PC-3 (cell line): Measurements from ENCODE around the gene RABL3. TPM values are rescaled to one million over a fixed set of nuclear protein-coding genes. Genes with fewer than 3 reads are reported as not detected.
"Not testable (repeated sequence)": the region's sequence is repeated elsewhere in the genome, so short reads cannot be mapped to it uniquely, and the experiment has no call there.

Experiments used
- ATAC-seq: fragments of 200-7000 bp; cut with Tn5 transposase; 2 replicates; pipeline ENCODE4 v1.9.1; 2020; ENCODE audit warnings: mild to moderate bottlenecking, moderate library complexity
- BruUV-seq: library from RNA; stranded (reverse); fragments of 400-500 nt; replicated peaks from 2 replicates; lab custom pipeline; 2021; lab: Mats Ljungman, UMichigan
- CTCF ChIA-PET: fragments of 300-600 bp; sonication (Branson Sonifier 250); formaldehyde crosslinking; loops from one replicate; lab custom pipeline; 2022; ENCODE audit warnings: antibody characterized with exemption; lab: Charles Lee
- POLR2A ChIA-PET: fragments of 300-600 bp; sonication (Branson Sonifier 250); formaldehyde crosslinking; loops from one replicate; lab custom pipeline; 2022; ENCODE audit warnings: antibody characterized with exemption; ENCODE audit not compliant: unreplicated experiment; lab: Charles Lee
- DNase-seq: peaks from one replicate; pipeline ENCODE4 v3.0.0-alpha.2; 2015
- H2AFZ ChIP-seq: fragments of 300-600 bp; sonication (generic); 2 replicates; pipeline ENCODE4 v1.6.0; 2016; ENCODE audit warnings: antibody characterized with exemption, low read length
- H3F3A ChIP-seq: fragments of 300-600 bp; sonication (generic); one replicate; pipeline ENCODE4 v1.6.0; 2017; ENCODE audit warnings: antibody characterized with exemption, low read length, control low read depth, mild to moderate bottlenecking; ENCODE audit not compliant: unreplicated experiment
- H3K27ac ChIP-seq: fragments of 300-600 bp; sonication (generic); 2 replicates; pipeline ENCODE4 v1.5.1; 2016; ENCODE audit warnings: mild to moderate bottlenecking, low read length
- H3K27me3 ChIP-seq: fragments of 300-600 bp; sonication (generic); 2 replicates; pipeline ENCODE4 v1.6.1; 2016; ENCODE audit warnings: low read length, mixed read lengths
- H3K36me3 ChIP-seq: fragments of 300-600 bp; sonication (generic); 2 replicates; pipeline ENCODE4 v1.6.1; 2016; ENCODE audit warnings: low read depth, mixed run types, low read length, mixed read lengths
- H3K4me1 ChIP-seq: fragments of 300-600 bp; sonication (generic); 2 replicates; pipeline ENCODE4 v1.5.1; 2016; ENCODE audit warnings: low read length; ENCODE audit not compliant: insufficient read depth
- H3K4me2 ChIP-seq: fragments of 300-600 bp; sonication (generic); 2 replicates; pipeline ENCODE4 v1.6.0; 2016; ENCODE audit warnings: low read length
- H3K4me3 ChIP-seq: fragments of 300-600 bp; sonication (generic); 2 replicates; pipeline ENCODE4 v1.5.1; 2016; ENCODE audit warnings: mild to moderate bottlenecking, low read length, mixed read lengths
- H3K79me2 ChIP-seq: fragments of 300-600 bp; sonication (generic); 2 replicates; pipeline ENCODE4 v1.6.1; 2017; ENCODE audit warnings: low read length, mixed read lengths
- H3K9ac ChIP-seq: fragments of 300-600 bp; sonication (generic); 2 replicates; pipeline ENCODE4 v1.6.0; 2016; ENCODE audit warnings: mild to moderate bottlenecking, low read length
- H3K9me2 ChIP-seq: fragments of 300-600 bp; sonication (generic); replicated peaks from 2 replicates; pipeline ENCODE4 v1.6.1; 2016; ENCODE audit warnings: mixed run types, low read length, mixed read lengths
- H3K9me3 ChIP-seq: fragments of 300-600 bp; sonication (generic); 2 replicates; pipeline ENCODE4 v1.6.1; 2016; ENCODE audit warnings: low read length, mixed read lengths
- H4K20me1 ChIP-seq: fragments of 300-600 bp; sonication (generic); 2 replicates; pipeline ENCODE4 v1.6.1; 2016; ENCODE audit warnings: low read length, mixed read lengths
- CTCF ChIP-seq: fragments of 300-600 bp; sonication (generic); conservative IDR thresholded peaks from 2 replicates; pipeline ENCODE4 v1.5.1; 2017; ENCODE audit warnings: antibody characterized with exemption, low read depth, mild to moderate bottlenecking, low read length
- EZH2 ChIP-seq: fragments of 300-600 bp; sonication (generic); IDR thresholded peaks from one replicate; pipeline ENCODE4 v1.6.1; 2017; ENCODE audit warnings: antibody characterized with exemption, mild to moderate bottlenecking, low read length; ENCODE audit not compliant: unreplicated experiment
- EZH2phosphoT487 ChIP-seq: fragments of 300-600 bp; sonication (generic); IDR thresholded peaks from 2 replicates; pipeline ENCODE4 v1.6.1; 2018; ENCODE audit warnings: mild to moderate bottlenecking, antibody characterized with exemption, low read length, borderline replicate concordance
- intact Hi-C: fragments of 100-400 bp; cut with micrococcal nuclease; formaldehyde crosslinking; loops from 2 replicates; pipeline ENCODE4 v1.9.0; 2023
- total RNA-seq: library from RNA; depleted of rRNA; stranded (reverse); fragments of >200 nt; gene quantifications from 2 replicates; pipeline ENCODE4 v1.2.3, GENCODE V29; 2014

Gene RABL3
- total RNA-seq, 1 experiment from 2014 or later = 24.3 TPM

GRCh38 chr3:120678984-120679383 lies 63.3 kb downstream of the RABL3 start:
- Histone ChIP-seq H3K4me1 (peaks cover 26% of the 10 kb centered on the region), H2AFZ (peak overlapping the region; percentile 69), H3K9me3 (no peaks in the 10 kb centered on the region), H3K79me2 (no peaks in the 10 kb centered on the region), H4K20me1 (no peaks in the 10 kb centered on the region), H3K27ac (peak overlapping the region; percentile 28), H3K4me2 (peak overlapping the region; percentile 50), H3K27me3 (no peaks in the 10 kb centered on the region), H3F3A (no peaks in the 10 kb centered on the region), H3K9ac (0 out of 2 replicates have a peak overlapping the region, but pooled peaks have one; percentile 2), H3K4me3 (no peak overlapping the region), H3K36me3 (no peaks in the 10 kb centered on the region), H3K9me2 (no peaks in the 10 kb centered on the region)
- POLR2A ChIA-PET = interaction anchor here (0.5 to 0.6 kb wide), 2 partner anchors 54 to 83 kb away, joined by 3 to 4 read pairs; partner anchors contain the start of gene NDUFB4
- DNase-seq (no peak), ATAC-seq (no peak)
- intact Hi-C loops = no loop called here
- TF ChIP-seq CTCF = no peak
- TF ChIP-seq EZH2 = no peak
- no peak for TF ChIP-seq EZH2phosphoT487
- BruUV-seq = no TSS peak
- CTCF ChIA-PET = no interaction called here

GRCh38 chr3:120678331-120678947 lies 63.9 kb downstream of the RABL3 start:
- H3K9me2 ChIP-seq = no peaks in the 10 kb centered on the region
- BruUV-seq = no TSS peak
- H3K9ac ChIP-seq = peak overlapping the region; percentile 2; the same call in 1 of the 2 replicates
- ChIA-PET CTCF (no interaction called here), POLR2A (no interaction called here)
- H3K4me2 ChIP-seq = peak overlapping the region; percentile 50
- peak; percentile 66 for ATAC-seq
- H3K9me3 ChIP-seq = no peaks in the 10 kb centered on the region
- H3K4me1 ChIP-seq = peaks cover 26% of the 10 kb centered on the region
- H3K36me3 ChIP-seq = no peaks in the 10 kb centered on the region
- H3F3A ChIP-seq = no peaks in the 10 kb centered on the region
- intact Hi-C loops = no loop called here
- no peaks in the 10 kb centered on the region for H3K27me3 ChIP-seq
- peak overlapping the region; percentile 69 for H2AFZ ChIP-seq
- DNase-seq = peak; percentile 58
- H3K4me3 ChIP-seq = 0 out of 2 replicates have a peak overlapping the region, but pooled peaks have one; percentile 11
- H4K20me1 ChIP-seq = no peaks in the 10 kb centered on the region
- no peaks in the 10 kb centered on the region for H3K79me2 ChIP-seq
- H3K27ac ChIP-seq = peak overlapping the region; percentile 28
- no peak for TF ChIP-seq EZH2
- TF ChIP-seq CTCF = no peak

GRCh38 chr3:120677193-120677592 lies 65.1 kb downstream of the RABL3 start:
- H2AFZ ChIP-seq, H3K9ac ChIP-seq, H4K20me1 ChIP-seq, DNase-seq, H3K27ac ChIP-seq, H3K4me2 ChIP-seq, CTCF ChIA-PET, H3F3A ChIP-seq, H3K79me2 ChIP-seq, H3K9me2 ChIP-seq, H3K4me3 ChIP-seq, BruUV-seq, H3K27me3 ChIP-seq, H3K36me3 ChIP-seq, H3K9me3 ChIP-seq, POLR2A ChIA-PET, intact Hi-C loops, ATAC-seq: not testable (repeated sequence)
- peaks cover 17% of the 10 kb centered on the region for H3K4me1 ChIP-seq
